Adrenal gland (tissue), 5 donors: ENCODE results near the gene KYAT1.

Experiments used
- POLR2A ChIP-seq, 2 donors: fragments of 450-650 bp; IDR thresholded peaks; one replicate each; pipeline ENCODE4 v1.6.1; 2017; ENCODE audit warnings: antibody characterized with exemption in 2 of 2, mild to moderate bottlenecking in 2 of 2, moderate library complexity in 1 of 2
- TF ChIP-seq, protein P1 (sequence below), 6 experiments: fragments of 450-650 bp in 4 of 6; fragments of 200-600 bp in 2 of 6; sonication (generic) in 1 of 6; IDR thresholded peaks; 1 replicate in 5 of 6; 2 replicates in 1 of 6; pipeline versions ENCODE4 v1.5.1 to v1.8.0; 2016 to 2021; ENCODE audit warnings: antibody characterized with exemption in 6 of 6, mild to moderate bottlenecking in 2 of 6, moderate library complexity in 1 of 6
- donor health status: DM: no; HTN: no; CAD: no.

DNA sequence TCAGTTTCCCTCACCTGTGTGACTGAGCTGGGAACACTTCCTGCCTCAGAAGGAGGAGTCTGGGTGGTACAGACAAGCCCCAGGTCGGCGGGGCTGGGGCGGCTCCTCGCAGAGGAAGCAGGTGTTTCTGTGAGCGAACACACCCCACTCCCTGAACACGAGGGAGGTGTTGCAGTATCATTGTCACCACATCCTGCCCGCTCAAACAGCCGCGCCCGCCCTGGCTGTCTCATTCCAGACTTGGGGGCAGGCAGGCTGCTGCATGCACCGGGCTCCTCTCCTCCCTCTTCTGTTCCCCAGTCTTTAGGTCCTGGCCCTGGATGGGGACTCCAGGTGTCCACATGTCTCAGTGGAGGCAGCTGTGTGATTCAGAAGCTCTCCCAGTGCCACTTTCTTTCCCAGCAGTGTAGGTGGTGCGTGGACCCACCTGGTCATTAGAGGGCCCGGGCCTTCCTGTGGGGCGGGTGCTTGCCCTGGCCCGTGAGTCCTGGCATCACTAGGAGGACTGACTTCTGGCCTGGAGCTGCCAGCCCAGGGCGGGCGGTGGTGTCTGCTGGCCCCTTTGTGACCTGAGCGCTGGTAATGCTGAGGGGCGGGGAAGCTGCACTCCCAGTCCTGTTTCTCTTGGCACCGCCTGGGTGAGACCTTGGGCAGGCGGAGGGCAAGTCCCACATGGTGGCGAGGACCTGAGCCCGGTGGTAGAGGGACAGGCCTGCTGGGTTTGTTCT, 20.8 kb upstream of the KYAT1 start:
- TF ChIP-seq, protein P1, sequence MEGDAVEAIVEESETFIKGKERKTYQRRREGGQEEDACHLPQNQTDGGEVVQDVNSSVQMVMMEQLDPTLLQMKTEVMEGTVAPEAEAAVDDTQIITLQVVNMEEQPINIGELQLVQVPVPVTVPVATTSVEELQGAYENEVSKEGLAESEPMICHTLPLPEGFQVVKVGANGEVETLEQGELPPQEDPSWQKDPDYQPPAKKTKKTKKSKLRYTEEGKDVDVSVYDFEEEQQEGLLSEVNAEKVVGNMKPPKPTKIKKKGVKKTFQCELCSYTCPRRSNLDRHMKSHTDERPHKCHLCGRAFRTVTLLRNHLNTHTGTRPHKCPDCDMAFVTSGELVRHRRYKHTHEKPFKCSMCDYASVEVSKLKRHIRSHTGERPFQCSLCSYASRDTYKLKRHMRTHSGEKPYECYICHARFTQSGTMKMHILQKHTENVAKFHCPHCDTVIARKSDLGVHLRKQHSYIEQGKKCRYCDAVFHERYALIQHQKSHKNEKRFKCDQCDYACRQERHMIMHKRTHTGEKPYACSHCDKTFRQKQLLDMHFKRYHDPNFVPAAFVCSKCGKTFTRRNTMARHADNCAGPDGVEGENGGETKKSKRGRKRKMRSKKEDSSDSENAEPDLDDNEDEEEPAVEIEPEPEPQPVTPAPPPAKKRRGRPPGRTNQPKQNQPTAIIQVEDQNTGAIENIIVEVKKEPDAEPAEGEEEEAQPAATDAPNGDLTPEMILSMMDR (IDR thresholded peaks at IDR 0.05) = no peak
- no peak for TF ChIP-seq POLR2A (IDR thresholded peaks at IDR 0.05)
